C4-2B (cell line): ENCODE data around the gene CHST13.

Experiments
- H3K27ac ChIP-seq: fragments of 450-650 bp; 2 replicates; pipeline ENCODE4 v1.5.1; 2017
- ZFX ChIP-seq: fragments of 450-650 bp; IDR thresholded peaks from 2 replicates; pipeline ENCODE4 v1.6.1; 2017
- TF ChIP-seq, protein P1 (sequence below): fragments of 450-650 bp; conservative IDR thresholded peaks from 2 replicates; pipeline ENCODE4 v1.5.1; 2017; ENCODE audit warnings: mild to moderate bottlenecking

Gene CHST13

DNA sequence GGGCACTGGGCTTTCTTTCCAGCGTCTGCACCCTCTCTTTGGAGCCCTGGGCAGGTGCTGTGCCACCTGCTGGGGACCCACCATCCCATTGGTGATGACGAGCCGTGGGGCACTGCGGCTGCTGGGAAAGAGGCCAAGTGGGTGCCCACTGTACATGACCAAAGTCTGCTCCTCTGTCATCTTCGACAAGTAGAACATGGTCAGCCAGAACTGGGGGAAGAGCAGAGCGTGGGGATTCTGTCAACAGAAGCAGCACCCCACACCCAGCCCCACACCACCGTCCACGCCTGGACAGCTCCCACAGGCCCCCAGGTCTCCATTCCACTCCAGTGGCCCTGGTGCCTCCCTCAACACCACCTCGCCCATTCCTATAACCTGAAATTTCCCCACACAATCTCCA lies 16.1 kb upstream of the CHST13 start:
- no peak overlapping the region for H3K27ac ChIP-seq
- TF ChIP-seq, protein P1, sequence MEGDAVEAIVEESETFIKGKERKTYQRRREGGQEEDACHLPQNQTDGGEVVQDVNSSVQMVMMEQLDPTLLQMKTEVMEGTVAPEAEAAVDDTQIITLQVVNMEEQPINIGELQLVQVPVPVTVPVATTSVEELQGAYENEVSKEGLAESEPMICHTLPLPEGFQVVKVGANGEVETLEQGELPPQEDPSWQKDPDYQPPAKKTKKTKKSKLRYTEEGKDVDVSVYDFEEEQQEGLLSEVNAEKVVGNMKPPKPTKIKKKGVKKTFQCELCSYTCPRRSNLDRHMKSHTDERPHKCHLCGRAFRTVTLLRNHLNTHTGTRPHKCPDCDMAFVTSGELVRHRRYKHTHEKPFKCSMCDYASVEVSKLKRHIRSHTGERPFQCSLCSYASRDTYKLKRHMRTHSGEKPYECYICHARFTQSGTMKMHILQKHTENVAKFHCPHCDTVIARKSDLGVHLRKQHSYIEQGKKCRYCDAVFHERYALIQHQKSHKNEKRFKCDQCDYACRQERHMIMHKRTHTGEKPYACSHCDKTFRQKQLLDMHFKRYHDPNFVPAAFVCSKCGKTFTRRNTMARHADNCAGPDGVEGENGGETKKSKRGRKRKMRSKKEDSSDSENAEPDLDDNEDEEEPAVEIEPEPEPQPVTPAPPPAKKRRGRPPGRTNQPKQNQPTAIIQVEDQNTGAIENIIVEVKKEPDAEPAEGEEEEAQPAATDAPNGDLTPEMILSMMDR, result no peak
- TF ChIP-seq ZFX, result no peak

DNA sequence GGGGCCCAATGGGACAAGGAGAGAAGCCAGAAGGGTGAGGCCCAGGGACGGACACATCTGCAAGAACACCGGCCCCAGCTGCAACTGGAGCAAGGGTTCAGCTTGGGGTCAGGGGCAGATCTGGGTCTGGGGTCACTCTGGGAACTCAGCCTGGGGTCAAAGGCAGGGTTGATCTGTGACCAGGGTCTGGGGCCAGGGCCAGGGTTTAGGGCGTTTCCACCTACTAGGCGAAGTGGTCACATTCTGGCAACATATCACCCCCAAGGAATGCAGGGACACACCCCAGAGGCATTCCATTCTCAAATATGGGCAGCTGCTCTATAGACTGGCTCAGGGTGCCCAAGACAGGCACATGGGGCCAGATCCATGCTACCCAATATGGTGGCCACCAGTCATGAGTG lies 15.4 kb upstream of the CHST13 start:
- no peak for TF ChIP-seq ZFX
- TF ChIP-seq, protein P1, result no peak
- H3K27ac ChIP-seq, result no peak overlapping the region

DNA sequence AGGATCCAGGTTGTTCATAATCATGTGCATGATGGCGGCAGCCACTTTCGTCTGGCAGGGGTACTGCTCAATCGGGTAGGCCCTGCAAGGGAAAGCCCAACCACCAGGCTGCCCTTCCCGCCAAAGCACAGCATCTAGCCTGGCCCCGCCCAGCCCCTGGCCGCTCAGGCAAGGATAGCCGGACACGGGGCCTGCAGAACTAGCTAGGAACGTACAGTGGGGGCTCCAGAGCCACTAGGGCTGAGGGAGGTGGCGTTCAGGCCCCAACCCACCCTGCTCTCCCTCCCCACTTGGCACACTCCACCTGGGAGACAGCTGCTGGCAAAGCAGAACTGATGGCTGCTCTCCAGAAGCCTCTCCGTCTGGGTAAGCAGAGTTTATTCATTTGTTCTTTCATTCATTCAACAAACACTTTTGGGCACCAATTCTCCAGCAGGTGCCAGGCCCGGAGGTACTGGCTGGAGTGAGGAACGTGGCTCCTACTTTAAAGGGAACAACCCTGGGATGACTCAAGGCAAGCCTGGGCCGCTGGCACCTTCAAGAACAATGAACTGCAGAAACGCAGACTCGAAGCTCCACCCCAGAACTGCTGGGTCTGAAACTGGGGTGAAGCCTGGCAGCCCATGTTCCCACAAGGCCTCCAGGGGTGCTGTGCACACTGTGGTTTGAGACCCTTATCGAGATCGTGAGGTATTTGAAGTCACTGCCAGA lies 14.2 kb upstream of the CHST13 start:
- TF ChIP-seq, protein P1, result no peak
- TF ChIP-seq ZFX, result no peak
- no peak overlapping the region for H3K27ac ChIP-seq

DNA sequence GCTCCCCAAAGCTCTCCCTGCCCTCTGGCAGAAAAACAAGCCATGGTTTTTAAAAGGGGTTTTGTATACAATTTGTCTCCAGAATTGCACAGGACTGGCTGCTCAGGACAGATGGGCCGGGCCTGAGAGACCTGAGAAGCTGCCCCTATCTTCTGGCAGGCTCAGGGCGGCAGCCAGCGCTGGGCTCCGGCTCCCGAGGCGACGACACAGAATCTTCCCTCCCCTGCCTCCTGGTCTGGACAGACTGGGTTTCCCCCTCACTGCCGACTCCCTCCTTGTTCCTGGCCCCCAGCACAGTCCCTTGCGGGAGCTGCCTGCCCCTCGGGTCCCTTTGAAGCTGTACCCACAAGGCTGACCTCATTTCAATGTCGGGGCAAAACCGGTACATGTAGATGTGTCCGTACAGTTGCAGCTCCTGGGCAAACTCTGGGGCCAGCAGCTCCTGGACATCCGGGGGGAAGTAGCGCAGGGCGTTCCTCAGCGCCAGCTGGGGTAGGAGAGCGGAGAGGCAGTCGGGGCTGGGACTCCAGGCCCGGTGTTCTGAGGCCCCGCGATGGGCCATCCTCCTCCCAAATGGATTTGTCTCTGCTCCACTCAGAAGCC lies 13.5 kb upstream of the CHST13 start:
- TF ChIP-seq, protein P1, result no peak
- no peak for TF ChIP-seq ZFX
- no peak overlapping the region for H3K27ac ChIP-seq

DNA sequence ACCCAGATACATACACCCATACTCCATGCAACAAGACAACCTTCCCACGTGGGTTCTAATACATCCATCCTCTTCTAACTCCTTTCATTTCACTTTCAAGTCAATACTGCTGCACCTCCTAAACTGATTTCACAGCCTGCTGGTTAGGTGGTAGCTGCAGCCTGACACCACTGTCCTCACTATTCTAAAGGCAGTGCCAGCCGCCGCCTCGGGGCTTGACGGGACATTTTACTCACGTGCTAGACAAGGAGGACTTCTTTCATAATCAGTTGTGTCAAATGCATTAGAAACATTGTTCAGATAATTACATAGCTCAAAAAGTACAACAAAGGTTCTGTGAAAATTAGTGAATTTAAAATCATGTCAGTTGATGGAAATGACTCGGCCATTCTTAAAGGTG lies 12.7 kb upstream of the CHST13 start:
- H3K27ac ChIP-seq, result no peak overlapping the region
- TF ChIP-seq ZFX, result no peak
- TF ChIP-seq, protein P1, result no peak

DNA sequence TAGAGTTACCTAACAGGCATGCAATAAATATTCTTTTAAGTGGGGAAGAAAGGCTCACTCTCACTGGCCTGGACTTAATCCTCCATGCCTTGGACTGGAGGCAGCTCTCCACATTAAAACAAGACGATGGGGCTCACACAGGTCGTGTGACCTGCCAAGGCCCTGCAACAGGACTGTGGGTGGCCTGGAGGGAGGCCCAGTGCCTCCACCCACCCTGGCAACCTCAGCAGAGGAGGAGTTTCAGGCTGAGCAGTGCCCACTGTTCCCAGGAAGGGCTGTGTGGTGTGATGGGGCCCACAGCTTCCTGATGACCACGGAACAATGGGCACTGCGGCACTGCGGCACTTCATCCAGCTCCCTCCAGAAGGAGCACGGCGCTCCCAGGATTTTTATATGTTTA lies 11.9 kb upstream of the CHST13 start:
- no peak for TF ChIP-seq ZFX
- TF ChIP-seq, protein P1, result no peak
- no peak overlapping the region for H3K27ac ChIP-seq

DNA sequence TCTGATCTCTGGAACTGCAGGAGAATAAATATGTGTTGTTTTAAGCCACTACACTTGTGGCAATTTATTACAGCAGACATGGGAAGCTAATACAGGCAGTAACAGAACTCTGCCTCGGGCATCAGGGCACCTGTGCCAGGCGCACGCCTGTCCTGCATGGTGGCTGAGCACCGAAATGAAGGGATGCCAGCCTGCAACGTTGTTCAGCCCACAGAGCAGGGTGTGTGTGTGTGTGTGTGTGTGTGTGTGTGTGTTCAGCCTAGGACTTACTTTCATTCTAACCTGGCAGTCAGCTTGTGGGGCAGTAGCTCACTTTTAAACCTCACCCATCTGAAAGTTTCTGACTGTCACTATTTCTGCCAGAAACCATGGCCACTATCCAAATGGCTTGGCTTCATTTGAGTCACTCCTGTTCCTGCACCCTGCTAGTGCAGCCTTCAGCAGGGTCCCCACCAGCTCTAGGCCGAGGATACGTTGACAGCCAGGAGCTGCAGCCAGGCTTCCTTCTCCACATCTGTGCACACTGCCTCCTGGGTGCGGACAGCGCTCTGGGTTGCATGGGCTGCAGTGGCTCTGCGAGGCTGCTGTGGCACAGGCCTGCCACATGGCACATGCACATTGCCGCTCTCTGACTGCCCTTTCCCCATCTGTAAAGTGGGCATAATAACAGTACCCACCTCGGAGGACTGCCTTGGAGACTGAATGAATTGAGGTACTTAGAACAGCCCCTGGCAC lies 10.9 kb upstream of the CHST13 start:
- TF ChIP-seq, protein P1, result no peak
- TF ChIP-seq ZFX, result no peak

More for the DNA sequence above, 10.9 kb upstream of the CHST13 start:
- H3K27ac ChIP-seq, result no peak overlapping the region
